HepG2 (cell line): ENCODE data around the gene CHADL. TPM values are rescaled to one million over a fixed set of nuclear protein-coding genes. Genes with fewer than 3 reads are reported as not detected.
A peak's percentile ranks its signal among the peaks of the same experiment; 100 is the strongest.

Source experiments
- AHR ChIP-seq: IDR thresholded peaks from 2 replicates; pipeline ENCODE4 v1.6.1; 2018; ENCODE audit warnings: missing genetic modification reagents, missing compliant biosample characterization
- ATAD3A ChIP-seq: sonication (generic); formaldehyde crosslinking; IDR thresholded peaks from 2 replicates; pipeline ENCODE4 v1.4.0; 2020; ENCODE audit warnings: missing genetic modification reagents
- CBFB ChIP-seq: sonication (generic); formaldehyde crosslinking; IDR thresholded peaks from 2 replicates; pipeline ENCODE4 v1.4.0; 2020; ENCODE audit warnings: missing genetic modification reagents
- DNMT1 ChIP-seq: sonication (generic); formaldehyde crosslinking; IDR thresholded peaks from 2 replicates; pipeline ENCODE4 v1.5.1; 2020; ENCODE audit warnings: mild to moderate bottlenecking, missing genetic modification reagents
- ELK4 ChIP-seq: sonication (generic); formaldehyde crosslinking; IDR thresholded peaks from 2 replicates; pipeline ENCODE4 v1.9.0; 2021; ENCODE audit warnings: missing genetic modification reagents, borderline replicate concordance
- FOXO1 ChIP-seq: sonication (generic); formaldehyde crosslinking; IDR thresholded peaks from 2 replicates; pipeline ENCODE4 v1.4.0; 2020; ENCODE audit warnings: missing genetic modification reagents
- HMGA1 ChIP-seq: sonication (generic); formaldehyde crosslinking; conservative IDR thresholded peaks from 2 replicates; pipeline ENCODE4 v1.4.0; 2020; ENCODE audit warnings: missing genetic modification reagents
- IRX3 ChIP-seq: sonication (generic); formaldehyde crosslinking; IDR thresholded peaks from 2 replicates; pipeline ENCODE4 v1.8.1; 2023; ENCODE audit warnings: mild to moderate bottlenecking, low read depth, missing genetic modification reagents, borderline replicate concordance
- MNT ChIP-seq: fragments of 450-650 bp; IDR thresholded peaks from 2 replicates; pipeline ENCODE4 v1.6.1; 2016
- PHB2 ChIP-seq: fragments of 450-650 bp; IDR thresholded peaks from 2 replicates; pipeline ENCODE4 v1.6.1; 2018; ENCODE audit not compliant: partially characterized antibody
- POGK ChIP-seq: sonication (generic); formaldehyde crosslinking; conservative IDR thresholded peaks from 2 replicates; pipeline ENCODE4 v1.8.0; 2022; ENCODE audit warnings: mild to moderate bottlenecking, moderate library complexity, missing genetic modification reagents
- POLR2G ChIP-seq: fragments of 200-400 bp; formaldehyde crosslinking; IDR thresholded peaks from 2 replicates; pipeline ENCODE4 v1.6.1; 2018; ENCODE audit warnings: mild to moderate bottlenecking, low read depth, low read length, moderate library complexity
- PRPF4 ChIP-seq: fragments of 200-400 bp; formaldehyde crosslinking; IDR thresholded peaks from 2 replicates; pipeline ENCODE4 v1.6.1; 2016; ENCODE audit warnings: low read length, low read depth; ENCODE audit not compliant: poor library complexity, severe bottlenecking
- RFX1 ChIP-seq: fragments of 450-650 bp; IDR thresholded peaks from 2 replicates; pipeline ENCODE4 v1.6.1; 2017
- SIN3B ChIP-seq: fragments of 150-350 bp; IDR thresholded peaks from 2 replicates; pipeline ENCODE4 v1.6.1; 2014; ENCODE audit warnings: low read length
- SUZ12 ChIP-seq: fragments of 150-350 bp; IDR thresholded peaks from 2 replicates; pipeline ENCODE4 v1.6.1; 2014; ENCODE audit warnings: low read depth, low read length
- ZFP1 ChIP-seq: IDR thresholded peaks from 2 replicates; pipeline ENCODE4 v1.6.1; 2016
- ZNF34 ChIP-seq: sonication (generic); formaldehyde crosslinking; IDR thresholded peaks from 2 replicates; pipeline ENCODE4 v1.4.0; 2020; ENCODE audit warnings: mild to moderate bottlenecking, missing genetic modification reagents, borderline replicate concordance
- ZNF547 ChIP-seq: sonication (generic); formaldehyde crosslinking; IDR thresholded peaks from 2 replicates; pipeline ENCODE4 v1.5.1; 2020; ENCODE audit warnings: mild to moderate bottlenecking, missing genetic modification reagents
- ZNF7 ChIP-seq: IDR thresholded peaks from 2 replicates; pipeline ENCODE4 v1.6.1; 2016; ENCODE audit warnings: missing biosample characterization, missing genetic modification reagents
- ZNF713 ChIP-seq: sonication (generic); formaldehyde crosslinking; IDR thresholded peaks from 2 replicates; pipeline ENCODE4 v1.4.0; 2020; ENCODE audit warnings: mild to moderate bottlenecking, missing genetic modification reagents
- ZNF720 ChIP-seq: sonication (generic); formaldehyde crosslinking; IDR thresholded peaks from 2 replicates; pipeline ENCODE4 v1.4.0; 2020; ENCODE audit warnings: missing genetic modification reagents
- ZNF776 ChIP-seq: sonication (generic); formaldehyde crosslinking; IDR thresholded peaks from 2 replicates; pipeline ENCODE4 v1.4.0; 2020; ENCODE audit warnings: mild to moderate bottlenecking, missing genetic modification reagents
- polyA plus RNA-seq, 8 experiments: library from polyadenylated mRNA; depleted of rRNA in 3 of 8; stranded (reverse) in 7 of 8; unstranded in 1 of 8; fragments of >200 nt; fragmentation: Illumina TruSeq in 4 of 8; extraction: Trizol in 4 of 8; gene quantifications; 2 replicates each; pipeline versions ENCODE4 v1.2.1 to v1.2.3, GENCODE V29; 2011 to 2016; ENCODE audit warnings: low read depth in 4 of 8, missing spikeins in 1 of 8, mixed read lengths in 1 of 8; ENCODE audit not compliant: insufficient read depth in 1 of 8
- total RNA-seq, 5 experiments: library from RNA; depleted of rRNA; stranded (reverse); fragments of >200 nt; fragmentation: Illumina TruSeq; extraction: Trizol; gene quantifications; 2 replicates each; pipeline ENCODE4 v1.2.3, GENCODE V29; 2016; ENCODE audit warnings: low read depth in 1 of 5
- TF ChIP-seq, protein P1 (sequence below): sonication (generic); formaldehyde crosslinking; IDR thresholded peaks from 2 replicates; pipeline ENCODE4 v1.9.0; 2021; ENCODE audit warnings: missing genetic modification reagents, borderline replicate concordance

CHADL gene
- total and polyA plus RNA-seq, 2 of the 13 experiments (the other 11 are each of a cell fraction or from before 2014, with no cell fraction given) = 2.8 to 8.1 TPM

DNA sequence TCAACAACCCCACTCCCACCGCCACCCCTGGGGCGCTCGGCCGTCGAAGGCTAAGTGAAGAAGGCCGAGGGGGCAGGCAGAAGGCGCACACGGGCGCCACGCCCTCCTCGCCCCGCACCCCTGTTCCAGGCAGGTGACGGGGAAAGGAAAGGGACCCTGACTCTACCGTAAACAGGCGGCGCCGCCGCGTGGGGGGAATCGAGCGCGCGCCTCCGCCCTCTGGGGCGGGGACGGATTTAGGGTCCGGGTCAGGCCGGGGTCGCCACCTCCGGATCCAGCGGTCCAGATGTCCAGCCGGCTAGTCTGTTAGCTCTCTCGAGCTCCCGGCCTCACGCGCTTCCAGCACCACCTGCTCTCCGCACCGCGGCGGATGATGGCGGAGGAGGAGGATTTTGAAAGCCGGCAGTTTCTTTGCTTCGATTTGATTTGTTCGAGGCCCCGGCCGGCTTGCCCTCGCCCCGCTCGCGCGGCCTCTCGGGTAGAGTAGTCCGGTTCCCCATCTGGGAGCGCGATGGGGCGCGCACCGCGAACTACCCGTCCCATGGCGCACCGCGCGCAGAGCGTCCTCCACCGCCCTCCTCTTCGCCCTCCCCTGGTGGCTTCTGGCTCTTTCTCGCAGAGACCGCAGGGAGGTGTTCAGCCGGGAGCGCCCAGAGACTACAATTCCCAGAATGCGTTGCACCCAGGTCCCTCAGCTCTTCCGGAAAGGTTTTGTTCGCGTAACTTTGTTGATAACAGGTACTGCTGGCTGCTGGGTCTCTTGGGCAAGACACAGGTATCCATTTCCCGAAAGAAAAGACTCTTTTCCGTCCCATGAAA lies 45.3 kb upstream of the CHADL start, which contains the start of gene RANGAP1 (continued):
- TF ChIP-seq, protein P1, sequence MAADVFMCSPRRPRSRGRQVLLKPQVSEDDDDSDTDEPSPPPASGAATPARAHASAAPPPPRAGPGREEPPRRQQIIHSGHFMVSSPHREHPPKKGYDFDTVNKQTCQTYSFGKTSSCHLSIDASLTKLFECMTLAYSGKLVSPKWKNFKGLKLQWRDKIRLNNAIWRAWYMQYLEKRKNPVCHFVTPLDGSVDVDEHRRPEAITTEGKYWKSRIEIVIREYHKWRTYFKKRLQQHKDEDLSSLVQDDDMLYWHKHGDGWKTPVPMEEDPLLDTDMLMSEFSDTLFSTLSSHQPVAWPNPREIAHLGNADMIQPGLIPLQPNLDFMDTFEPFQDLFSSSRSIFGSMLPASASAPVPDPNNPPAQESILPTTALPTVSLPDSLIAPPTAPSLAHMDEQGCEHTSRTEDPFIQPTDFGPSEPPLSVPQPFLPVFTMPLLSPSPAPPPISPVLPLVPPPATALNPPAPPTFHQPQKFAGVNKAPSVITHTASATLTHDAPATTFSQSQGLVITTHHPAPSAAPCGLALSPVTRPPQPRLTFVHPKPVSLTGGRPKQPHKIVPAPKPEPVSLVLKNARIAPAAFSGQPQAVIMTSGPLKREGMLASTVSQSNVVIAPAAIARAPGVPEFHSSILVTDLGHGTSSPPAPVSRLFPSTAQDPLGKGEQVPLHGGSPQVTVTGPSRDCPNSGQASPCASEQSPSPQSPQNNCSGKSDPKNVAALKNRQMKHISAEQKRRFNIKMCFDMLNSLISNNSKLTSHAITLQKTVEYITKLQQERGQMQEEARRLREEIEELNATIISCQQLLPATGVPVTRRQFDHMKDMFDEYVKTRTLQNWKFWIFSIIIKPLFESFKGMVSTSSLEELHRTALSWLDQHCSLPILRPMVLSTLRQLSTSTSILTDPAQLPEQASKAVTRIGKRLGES (CRISPR knock-in tag) = no peak
- TF ChIP-seq ZFP1 (CRISPR knock-in tag) (no peak), SUZ12 (peak; percentile 93), FOXO1 (CRISPR knock-in tag) (no peak), MNT (peak; percentile 30), PHB2 (no peak), ELK4 (CRISPR knock-in tag) (no peak), ZNF776 (CRISPR knock-in tag) (no peak), ZNF7 (no peak), ZNF547 (CRISPR knock-in tag) (no peak), SIN3B (peak; percentile 83), ZNF34 (CRISPR knock-in tag) (no peak), POGK (0 out of 2 replicates have a peak, but pooled peaks have one; percentile 4), CBFB (CRISPR knock-in tag) (peak; percentile 62), AHR (CRISPR knock-in tag) (no peak; the same call in 1 of the 2 replicates), PRPF4 (no peak), DNMT1 (CRISPR knock-in tag) (no peak), ZNF713 (CRISPR knock-in tag) (no peak), IRX3 (no peak), ZNF720 (CRISPR knock-in tag) (no peak), ATAD3A (CRISPR knock-in tag) (no peak), HMGA1 (no peak), POLR2G (peak; percentile 88), RFX1 (no peak)
